Astrocyte (in vitro differentiated cells and primary cell): ENCODE data around the gene TMEM132C. TPM values are rescaled to one million over a fixed set of nuclear protein-coding genes. Genes with fewer than 3 reads are reported as not detected.

ENCODE experiments used
- DNase-seq: peaks from one replicate; pipeline ENCODE4 v3.0.0-alpha.2; 2010; ENCODE audit warnings: low read depth
- FAIRE-seq: peaks from 2 replicates; lab custom pipeline; 2011; peaks lifted over from hg19 to GRCh38; lab: Jason Lieb, UNC
- H2AFZ ChIP-seq: 2 replicates; pipeline ENCODE4 v1.6.0; 2012; ENCODE audit warnings: low read depth, low read length, inconsistent platforms
- H3K27ac ChIP-seq: 2 replicates; pipeline ENCODE4 v1.5.1; 2011; ENCODE audit warnings: low read depth, low read length, inconsistent platforms
- H3K27me3 ChIP-seq: 2 replicates; pipeline ENCODE4 v1.6.0; 2011; ENCODE audit warnings: low read length, inconsistent platforms; ENCODE audit not compliant: insufficient read depth
- H3K36me3 ChIP-seq: 2 replicates; pipeline ENCODE4 v1.5.1; 2011; ENCODE audit warnings: low read length, inconsistent platforms; ENCODE audit not compliant: insufficient read depth
- H3K4me1 ChIP-seq: 2 replicates; pipeline ENCODE4 v1.5.1; 2011; ENCODE audit warnings: low read length, inconsistent platforms; ENCODE audit not compliant: insufficient read depth
- H3K4me2 ChIP-seq: 2 replicates; pipeline ENCODE4 v1.6.0; 2012; ENCODE audit warnings: low read length, inconsistent platforms
- H3K4me3 ChIP-seq: 2 replicates; pipeline ENCODE4 v1.5.1; 2011; ENCODE audit warnings: low read depth, mild to moderate bottlenecking, low read length, inconsistent platforms; ENCODE audit not compliant: insufficient read depth
- H3K79me2 ChIP-seq: 2 replicates; pipeline ENCODE4 v1.6.0; 2012; ENCODE audit warnings: mild to moderate bottlenecking, low read length, inconsistent platforms; ENCODE audit not compliant: insufficient read depth
- H3K9ac ChIP-seq: 2 replicates; pipeline ENCODE4 v1.6.0; 2012; ENCODE audit warnings: mild to moderate bottlenecking, low read length, inconsistent platforms
- H3K9me3 ChIP-seq: 2 replicates; pipeline ENCODE4 v1.5.1; 2012; ENCODE audit warnings: low read depth, mild to moderate bottlenecking, low read length, inconsistent platforms; ENCODE audit not compliant: insufficient read depth
- H4K20me1 ChIP-seq: 2 replicates; pipeline ENCODE4 v1.6.0; 2012; ENCODE audit warnings: low read length, inconsistent platforms; ENCODE audit not compliant: insufficient read depth
- H3K27ac Mint-ChIP-seq: one replicate; pipeline ENCODE4 v1.8.0; 2021; ENCODE audit warnings: mild to moderate bottlenecking, mixed read lengths; ENCODE audit not compliant: unreplicated experiment
- H3K27me3 Mint-ChIP-seq: one replicate; pipeline ENCODE4 v1.8.0; 2021; ENCODE audit warnings: low read depth, mixed read lengths; ENCODE audit not compliant: unreplicated experiment
- H3K36me3 Mint-ChIP-seq: one replicate; pipeline ENCODE4 v1.8.0; 2021; ENCODE audit warnings: low read depth, mixed read lengths; ENCODE audit not compliant: unreplicated experiment
- H3K4me1 Mint-ChIP-seq: one replicate; pipeline ENCODE4 v1.8.0; 2021; ENCODE audit warnings: low read depth, mixed read lengths; ENCODE audit not compliant: unreplicated experiment
- H3K4me3 Mint-ChIP-seq: one replicate; pipeline ENCODE4 v1.8.0; 2021; ENCODE audit warnings: mild to moderate bottlenecking, moderate library complexity, mixed read lengths; ENCODE audit not compliant: unreplicated experiment
- H3K9me3 Mint-ChIP-seq: one replicate; pipeline ENCODE4 v1.8.0; 2021; ENCODE audit warnings: mild to moderate bottlenecking, mixed read lengths; ENCODE audit not compliant: unreplicated experiment
- CTCF ChIP-seq: IDR thresholded peaks from 2 replicates; pipeline ENCODE4 v1.5.1; 2011; ENCODE audit warnings: low read depth, mild to moderate bottlenecking, inconsistent platforms, low read length, moderate library complexity; ENCODE audit not compliant: insufficient read depth
- EZH2 ChIP-seq: IDR thresholded peaks from 2 replicates; pipeline ENCODE4 v1.6.1; 2012; ENCODE audit warnings: mild to moderate bottlenecking, low read length, inconsistent platforms; ENCODE audit not compliant: insufficient read depth
- total RNA-seq: library from RNA; stranded (reverse); gene quantifications from 2 replicates; pipeline ENCODE4 v1.2.1, GENCODE V29; 2021

The TMEM132C gene
- total RNA-seq, 1 donor from 2014 or later, result not detected

- H3K36me3 ChIP-seq, result no peaks in the 10 kb centered on the region
- Mint-ChIP-seq H3K36me3 (no peaks in the 10 kb centered on the region), H3K9me3 (peaks cover 17% of the 10 kb centered on the region), H3K4me3 (no peak overlapping the region), H3K27me3 (no peaks in the 10 kb centered on the region), H3K4me1 (no peaks in the 10 kb centered on the region), H3K27ac (no peak overlapping the region)
- H3K9ac ChIP-seq, result no peak overlapping the region
- H3K4me1 ChIP-seq, result no peaks in the 10 kb centered on the region
- DNase-seq (no peak), FAIRE-seq (no peak)
- peaks cover 2% of the 10 kb centered on the region for H3K9me3 ChIP-seq
- H3K79me2 ChIP-seq, result no peaks in the 10 kb centered on the region
- H2AFZ ChIP-seq, result no peak overlapping the region
- TF ChIP-seq EZH2, result no peak
- TF ChIP-seq CTCF, result no peak
- no peak overlapping the region for H3K27ac ChIP-seq
- H3K27me3 ChIP-seq, result no peaks in the 10 kb centered on the region
- H4K20me1 ChIP-seq, result no peaks in the 10 kb centered on the region
- H3K4me2 ChIP-seq, result no peak overlapping the region
- no peak overlapping the region for H3K4me3 ChIP-seq
Observed at GRCh38 chr12:128680555-128680954, 413.6 kb downstream of the TMEM132C start.

- H3K36me3 ChIP-seq, result no peaks in the 10 kb centered on the region
- FAIRE-seq (no peak), DNase-seq (no peak)
- no peaks in the 10 kb centered on the region for H3K4me1 ChIP-seq
- H3K4me3 ChIP-seq, result no peak overlapping the region
- no peaks in the 10 kb centered on the region for H3K79me2 ChIP-seq
- TF ChIP-seq EZH2 (no peak), CTCF (no peak)
- no peaks in the 10 kb centered on the region for H4K20me1 ChIP-seq
- Mint-ChIP-seq H3K36me3 (no peaks in the 10 kb centered on the region), H3K9me3 (peaks cover 20% of the 10 kb centered on the region), H3K4me1 (no peaks in the 10 kb centered on the region), H3K4me3 (no peak overlapping the region), H3K27ac (no peak overlapping the region), H3K27me3 (no peaks in the 10 kb centered on the region)
- H3K9ac ChIP-seq, result no peak overlapping the region
- H2AFZ ChIP-seq, result no peak overlapping the region
- no peak overlapping the region for H3K4me2 ChIP-seq
- no peaks in the 10 kb centered on the region for H3K27me3 ChIP-seq
- H3K9me3 ChIP-seq, result peaks cover 8% of the 10 kb centered on the region
- H3K27ac ChIP-seq, result no peak overlapping the region
Observed at GRCh38 chr12:128682548-128683275, 415.7 kb downstream of the TMEM132C start.

- peaks cover 24% of the 10 kb centered on the region for H3K9me3 Mint-ChIP-seq
- DNase-seq (no peak), FAIRE-seq (no peak)
- H3K79me2 ChIP-seq, result no peaks in the 10 kb centered on the region
- no peak overlapping the region for H3K4me3 ChIP-seq
- H3K9ac ChIP-seq, result no peak overlapping the region
- H3K27me3 Mint-ChIP-seq, result no peaks in the 10 kb centered on the region
- no peaks in the 10 kb centered on the region for H3K36me3 ChIP-seq
- no peaks in the 10 kb centered on the region for H3K4me1 ChIP-seq
- no peak overlapping the region for H3K27ac Mint-ChIP-seq
- H3K27ac ChIP-seq, result no peak overlapping the region
- no peak overlapping the region for H3K4me2 ChIP-seq
- TF ChIP-seq EZH2 (no peak), CTCF (no peak)
- no peaks in the 10 kb centered on the region for H3K27me3 ChIP-seq
- peaks cover 13% of the 10 kb centered on the region for H3K9me3 ChIP-seq
- H3K4me1 Mint-ChIP-seq, result no peaks in the 10 kb centered on the region
- H3K4me3 Mint-ChIP-seq, result no peak overlapping the region
- H2AFZ ChIP-seq, result no peak overlapping the region
- no peaks in the 10 kb centered on the region for H3K36me3 Mint-ChIP-seq
- H4K20me1 ChIP-seq, result no peaks in the 10 kb centered on the region
Observed at GRCh38 chr12:128684352-128684751, 417.4 kb downstream of the TMEM132C start.
